Measurements from ENCODE around the gene CTDSPL. TPM values are rescaled to one million over a fixed set of nuclear protein-coding genes. Genes with fewer than 3 reads are reported as not detected.
A peak's percentile ranks its signal among the peaks of the same experiment; 100 is the strongest.

Gene CTDSPL
- total RNA-seq, 1 experiment from 2014 or later, result 14.0 TPM

- peaks cover 4% of the 10 kb centered on the region for H3K4me1 ChIP-seq (ENCODE audit: insufficient read depth, low read length, poor library complexity, severe bottlenecking)
- intact Hi-C loops (cut with micrococcal nuclease; ENCODE audit: unreplicated experiment), result no loop called here
- no TSS peak for BruUV-seq (replicated peaks)
Measured at GRCh38 chr3:37859908-37860199, 1.8 kb upstream of the CTDSPL start.

DNA sequence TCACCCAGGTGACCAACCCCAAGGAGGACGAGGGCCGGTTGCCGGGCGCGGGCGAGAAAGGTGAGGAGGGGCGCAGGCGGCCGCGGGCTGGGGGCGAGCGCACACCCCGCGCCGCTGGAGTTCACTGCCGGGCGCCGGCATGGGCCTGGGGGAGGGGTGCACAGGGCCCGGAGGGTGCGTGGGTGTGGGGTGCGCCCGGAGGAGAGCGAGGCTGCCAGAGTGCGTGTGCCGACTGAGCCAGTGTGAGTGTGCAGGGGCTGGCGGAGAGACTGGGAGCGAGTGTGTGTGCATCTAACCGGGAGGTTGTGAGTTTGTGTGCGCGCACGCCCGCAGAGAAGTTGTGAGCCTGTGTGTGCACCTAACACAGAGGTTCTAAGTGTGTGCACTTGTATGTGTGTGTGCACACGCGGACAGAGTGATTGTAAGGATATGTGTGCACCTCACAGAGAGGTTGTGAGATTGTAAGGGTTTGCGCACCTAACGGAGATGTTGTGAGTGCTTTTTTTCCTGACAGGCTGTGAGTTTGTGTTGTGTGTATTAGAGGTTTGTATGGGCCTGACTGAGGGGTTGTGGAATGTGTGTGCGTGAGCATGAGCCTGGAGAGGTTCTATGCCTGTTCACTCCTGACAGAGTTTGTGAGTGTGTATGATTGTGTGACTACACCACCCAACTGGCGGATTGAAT lies 681 bp downstream of the CTDSPL start:
- no TSS peak for BruUV-seq (replicated peaks)
- ChIA-PET CTCF (no interaction called here), POLR2A (ENCODE audit: low non-redundant PET) (no interaction called here)
- H3K4me3 ChIP-seq (ENCODE audit: low read depth, low read length, poor library complexity, severe bottlenecking), result peak overlapping the region; percentile 58
- intact Hi-C loops (cut with micrococcal nuclease; ENCODE audit: unreplicated experiment), result no loop called here
- H3K27ac ChIP-seq (ENCODE audit: low read depth, low read length, poor library complexity, severe bottlenecking), result no peak overlapping the region
- H3K27me3 ChIP-seq (replicated peaks; ENCODE audit: insufficient read depth, low read depth, low read length, poor library complexity), result no peaks in the 10 kb centered on the region
- TF ChIP-seq, protein P1, sequence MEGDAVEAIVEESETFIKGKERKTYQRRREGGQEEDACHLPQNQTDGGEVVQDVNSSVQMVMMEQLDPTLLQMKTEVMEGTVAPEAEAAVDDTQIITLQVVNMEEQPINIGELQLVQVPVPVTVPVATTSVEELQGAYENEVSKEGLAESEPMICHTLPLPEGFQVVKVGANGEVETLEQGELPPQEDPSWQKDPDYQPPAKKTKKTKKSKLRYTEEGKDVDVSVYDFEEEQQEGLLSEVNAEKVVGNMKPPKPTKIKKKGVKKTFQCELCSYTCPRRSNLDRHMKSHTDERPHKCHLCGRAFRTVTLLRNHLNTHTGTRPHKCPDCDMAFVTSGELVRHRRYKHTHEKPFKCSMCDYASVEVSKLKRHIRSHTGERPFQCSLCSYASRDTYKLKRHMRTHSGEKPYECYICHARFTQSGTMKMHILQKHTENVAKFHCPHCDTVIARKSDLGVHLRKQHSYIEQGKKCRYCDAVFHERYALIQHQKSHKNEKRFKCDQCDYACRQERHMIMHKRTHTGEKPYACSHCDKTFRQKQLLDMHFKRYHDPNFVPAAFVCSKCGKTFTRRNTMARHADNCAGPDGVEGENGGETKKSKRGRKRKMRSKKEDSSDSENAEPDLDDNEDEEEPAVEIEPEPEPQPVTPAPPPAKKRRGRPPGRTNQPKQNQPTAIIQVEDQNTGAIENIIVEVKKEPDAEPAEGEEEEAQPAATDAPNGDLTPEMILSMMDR (conservative IDR thresholded peaks at IDR 0.05; ENCODE audit: low read depth, low read length), result no peak
- TF ChIP-seq EZH2 (IDR thresholded peaks at IDR 0.05; ENCODE audit: borderline replicate concordance, low read depth, low read length, poor library complexity, severe bottlenecking), result no peak
- peak; percentile 35 for DNase-seq (ENCODE audit: low spot score)
- peaks cover 4% of the 10 kb centered on the region for H3K4me1 ChIP-seq (ENCODE audit: insufficient read depth, low read length, poor library complexity, severe bottlenecking)
- H3K9me3 ChIP-seq (ENCODE audit: low read depth, low read length, poor library complexity, severe bottlenecking), result no peaks in the 10 kb centered on the region
- H3K36me3 ChIP-seq (ENCODE audit: insufficient read depth, low read length, poor library complexity, severe bottlenecking), result no peaks in the 10 kb centered on the region

More at GRCh38 chr3:37859908-37860199, 1.8 kb upstream of the CTDSPL start:
- CTCF ChIA-PET, result no interaction called here
- no peaks in the 10 kb centered on the region for H3K36me3 ChIP-seq (ENCODE audit: insufficient read depth, low read length, poor library complexity, severe bottlenecking)
- TF ChIP-seq EZH2 (IDR thresholded peaks at IDR 0.05; ENCODE audit: borderline replicate concordance, low read depth, low read length, poor library complexity, severe bottlenecking), result no peak
- TF ChIP-seq, protein P1 (conservative IDR thresholded peaks at IDR 0.05; ENCODE audit: low read depth, low read length), result no peak
- H3K9me3 ChIP-seq (ENCODE audit: low read depth, low read length, poor library complexity, severe bottlenecking), result no peaks in the 10 kb centered on the region
- H3K27ac ChIP-seq (ENCODE audit: low read depth, low read length, poor library complexity, severe bottlenecking), result no peak overlapping the region
- DNase-seq (ENCODE audit: low spot score), result no peak
- H3K27me3 ChIP-seq (replicated peaks; ENCODE audit: insufficient read depth, low read depth, low read length, poor library complexity), result no peaks in the 10 kb centered on the region
- POLR2A ChIA-PET (ENCODE audit: low non-redundant PET), result no interaction called here
- H3K4me3 ChIP-seq (ENCODE audit: low read depth, low read length, poor library complexity, severe bottlenecking), result no peak overlapping the region

DNA sequence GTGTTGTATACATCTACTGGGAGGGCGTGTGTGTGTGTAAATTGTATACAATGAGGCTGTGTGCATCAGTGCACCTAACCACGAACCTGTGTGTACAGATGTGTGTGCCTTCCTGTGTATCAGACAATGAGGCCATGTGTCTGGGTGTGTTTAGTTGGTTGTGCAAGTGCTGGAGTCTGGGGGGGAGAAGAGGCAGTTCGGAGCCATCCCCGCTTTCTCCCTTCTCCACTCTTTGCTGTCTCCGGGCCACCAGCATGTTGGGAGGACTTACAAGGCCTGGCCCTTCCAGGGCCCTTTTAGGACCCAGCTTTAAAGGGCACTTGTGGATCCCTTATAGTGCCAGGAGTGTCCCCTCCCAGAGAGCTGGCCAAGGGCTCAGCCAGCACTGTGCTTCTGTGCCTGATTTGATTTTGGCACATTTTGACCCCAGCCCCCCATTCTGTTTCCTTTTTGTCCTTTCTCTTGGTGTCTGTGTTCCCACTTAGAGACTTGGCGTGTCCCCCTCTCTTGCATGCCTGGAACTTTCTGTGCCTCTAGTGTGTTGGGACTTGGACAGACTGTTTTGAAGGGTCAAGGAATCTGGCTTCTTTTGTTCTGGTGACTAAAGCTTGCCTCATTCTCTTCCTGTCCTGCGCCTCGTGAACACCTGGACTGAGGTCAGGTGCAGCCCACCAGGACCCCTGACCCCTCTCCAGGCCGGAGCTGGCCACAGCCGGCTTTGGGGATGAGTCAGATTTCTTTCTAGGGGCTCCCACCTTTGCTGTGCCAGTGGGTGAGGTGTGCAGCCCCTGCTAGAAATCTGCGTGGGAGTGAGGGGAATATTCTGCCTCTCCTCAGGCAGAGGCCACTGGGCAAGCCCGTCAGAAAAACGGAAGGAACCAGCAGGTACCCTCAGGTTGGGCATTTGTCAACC lies 1.5 kb downstream of the CTDSPL start:
- Histone ChIP-seq H3K9me3 (ENCODE audit: low read depth, low read length, poor library complexity, severe bottlenecking) (no peaks in the 10 kb centered on the region), H3K27me3 (replicated peaks; ENCODE audit: insufficient read depth, low read depth, low read length, poor library complexity) (no peaks in the 10 kb centered on the region), H3K4me1 (ENCODE audit: insufficient read depth, low read length, poor library complexity, severe bottlenecking) (peaks cover 4% of the 10 kb centered on the region), H3K36me3 (ENCODE audit: insufficient read depth, low read length, poor library complexity, severe bottlenecking) (no peaks in the 10 kb centered on the region), H3K27ac (ENCODE audit: low read depth, low read length, poor library complexity, severe bottlenecking) (no peak overlapping the region), H3K4me3 (ENCODE audit: low read depth, low read length, poor library complexity, severe bottlenecking) (peak overlapping the region; percentile 58)
- POLR2A ChIA-PET (ENCODE audit: low non-redundant PET), result no interaction called here
- BruUV-seq (replicated peaks), result no TSS peak
- DNase-seq (ENCODE audit: low spot score), result no peak
- CTCF ChIA-PET, result no interaction called here
- intact Hi-C loops (cut with micrococcal nuclease; ENCODE audit: unreplicated experiment), result no loop called here
- TF ChIP-seq, protein P1 (conservative IDR thresholded peaks at IDR 0.05; ENCODE audit: low read depth, low read length), result no peak
- no peak for TF ChIP-seq EZH2 (IDR thresholded peaks at IDR 0.05; ENCODE audit: borderline replicate concordance, low read depth, low read length, poor library complexity, severe bottlenecking)

All from A673 (cell line).